GM18868 (cell line): ENCODE data around the gene CNIH3.

ENCODE experiments used
- ATAC-seq: cut with Tn5 transposase; IDR thresholded peaks from one replicate; pipeline ENCODE4 v1.9.1; 2021; ENCODE audit warnings: mild to moderate bottlenecking, moderate library complexity; ENCODE audit not compliant: unreplicated experiment

The CNIH3 gene

DNA sequence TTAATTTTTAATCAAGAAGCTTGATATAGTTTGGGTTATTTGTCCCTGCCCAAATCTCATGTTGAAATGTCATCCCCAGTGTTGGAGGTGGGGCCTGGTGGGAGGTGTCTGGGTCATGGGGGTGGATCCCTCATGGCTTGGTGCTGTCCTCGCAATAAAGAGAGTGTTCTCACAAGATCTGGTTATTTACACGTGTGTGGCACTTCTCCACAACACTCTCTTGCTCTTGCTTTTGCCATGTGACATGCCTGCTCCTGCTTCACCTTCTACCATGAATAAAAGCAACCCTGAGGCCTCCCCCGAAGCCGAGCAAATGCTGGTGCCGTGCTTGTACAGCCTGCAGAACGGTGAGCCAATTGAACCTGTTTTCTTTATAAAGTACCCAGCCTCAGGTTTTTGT, 2.6 kb upstream of the CNIH3 start:
- ATAC-seq = no peak

GRCh38 chr1:224616756-224617409, 766 bp downstream of the CNIH3 start:
- no peak for ATAC-seq

GRCh38 chr1:224617410-224618355, 1.6 kb downstream of the CNIH3 start:
- no peak for ATAC-seq

DNA sequence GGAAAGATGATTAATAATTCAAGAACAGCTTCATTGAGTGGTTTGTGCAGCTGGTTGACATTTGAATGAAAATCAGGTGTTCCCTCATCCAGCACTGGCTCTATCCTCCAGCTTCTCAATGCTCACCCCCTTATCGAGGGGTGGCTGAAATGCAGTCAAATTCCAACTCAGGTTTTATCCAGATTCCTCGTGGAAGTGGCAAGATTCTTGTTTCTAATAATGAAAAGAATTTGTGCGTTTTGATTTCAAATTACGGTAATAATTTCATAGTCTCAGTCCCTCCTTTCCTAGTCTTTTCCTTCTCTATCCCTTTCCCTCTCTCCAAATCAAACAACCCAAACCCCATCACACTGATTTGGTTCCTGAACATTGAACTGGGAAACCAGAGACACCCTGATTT, 3.1 kb downstream of the CNIH3 start:
- no peak for ATAC-seq

DNA sequence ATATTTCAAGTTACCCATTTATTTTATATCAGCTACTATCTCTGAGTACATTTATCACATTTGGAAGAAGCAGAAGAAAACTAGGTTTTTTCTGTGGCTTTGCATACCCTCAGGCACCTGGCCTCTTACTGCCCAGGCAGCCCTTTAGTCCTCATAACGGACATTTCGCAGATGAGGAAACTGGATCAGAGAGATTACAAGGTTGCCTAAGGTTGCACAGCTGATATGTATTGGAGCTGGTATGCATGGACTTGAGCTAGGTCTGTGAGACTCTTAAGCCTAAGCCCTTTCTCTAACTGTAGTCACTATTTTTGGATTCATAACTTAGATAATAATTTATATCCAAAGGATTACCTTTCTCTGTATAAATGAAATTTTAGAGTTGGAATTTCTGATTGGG, 4.0 kb downstream of the CNIH3 start:
- ATAC-seq = no peak

DNA sequence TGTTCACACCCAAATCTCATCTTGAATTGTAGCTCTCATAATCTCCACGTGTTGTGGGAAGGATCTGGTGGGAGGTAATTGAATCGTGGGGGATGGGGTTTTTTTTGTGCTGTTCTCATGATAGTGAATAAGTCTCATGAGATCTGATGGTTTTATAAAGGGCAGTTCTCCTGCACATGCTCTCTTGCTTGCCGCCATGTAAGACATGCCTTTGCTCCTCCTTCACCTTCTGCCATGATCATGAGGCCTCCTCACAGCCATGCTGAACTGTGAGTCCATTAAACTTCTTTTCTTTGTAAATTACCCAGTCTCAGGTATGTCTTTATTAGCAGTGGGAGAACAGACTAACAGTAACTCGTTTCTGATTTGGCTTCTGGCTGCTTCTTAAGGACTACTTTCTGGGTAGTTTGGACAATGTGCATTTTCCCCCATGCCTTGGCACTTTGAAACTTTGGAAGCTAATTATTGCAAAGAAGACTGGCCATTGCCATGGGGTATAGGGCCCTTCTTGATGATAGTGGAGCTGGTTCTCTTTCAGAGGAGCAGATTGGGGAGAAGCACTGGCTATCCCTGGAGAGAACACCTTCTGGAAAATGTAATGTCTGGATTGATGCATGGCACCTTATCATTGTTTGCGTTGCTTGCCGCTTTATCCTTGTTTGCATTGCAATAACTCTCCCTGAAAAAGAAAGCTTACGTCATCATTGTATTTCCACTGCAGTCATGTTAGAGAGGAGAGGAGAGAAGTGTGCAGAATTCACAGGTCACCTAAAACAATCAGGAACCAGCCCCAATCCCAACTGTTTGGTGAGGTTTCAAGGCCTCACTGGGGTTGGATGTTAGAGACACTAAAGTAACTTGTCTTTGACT, 5.9 kb downstream of the CNIH3 start:
- ATAC-seq = no peak

DNA sequence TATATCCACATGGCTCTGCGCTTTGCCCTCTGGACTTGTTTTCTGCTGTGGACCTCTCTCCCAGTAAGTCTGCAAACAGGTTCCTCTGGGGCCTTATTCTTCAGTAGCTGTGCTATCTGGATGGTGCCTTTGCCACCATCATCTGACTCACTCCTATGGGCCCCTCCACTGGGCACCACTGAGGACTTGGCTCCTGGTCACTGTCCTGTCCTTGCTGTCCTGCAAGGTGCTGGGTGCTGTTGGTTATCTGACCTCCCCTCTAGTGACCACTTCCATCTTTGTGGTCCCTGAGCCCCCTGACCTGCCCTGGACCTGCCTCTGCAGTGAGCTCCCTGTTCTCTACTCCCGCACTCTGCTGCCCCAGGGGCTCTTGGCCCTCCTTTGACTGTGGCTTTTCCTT, 6.7 kb downstream of the CNIH3 start:
- ATAC-seq = no peak

- no peak for ATAC-seq
These were observed 7.2 kb downstream of the CNIH3 start for GRCh38 chr1:224623310-224623714.

DNA sequence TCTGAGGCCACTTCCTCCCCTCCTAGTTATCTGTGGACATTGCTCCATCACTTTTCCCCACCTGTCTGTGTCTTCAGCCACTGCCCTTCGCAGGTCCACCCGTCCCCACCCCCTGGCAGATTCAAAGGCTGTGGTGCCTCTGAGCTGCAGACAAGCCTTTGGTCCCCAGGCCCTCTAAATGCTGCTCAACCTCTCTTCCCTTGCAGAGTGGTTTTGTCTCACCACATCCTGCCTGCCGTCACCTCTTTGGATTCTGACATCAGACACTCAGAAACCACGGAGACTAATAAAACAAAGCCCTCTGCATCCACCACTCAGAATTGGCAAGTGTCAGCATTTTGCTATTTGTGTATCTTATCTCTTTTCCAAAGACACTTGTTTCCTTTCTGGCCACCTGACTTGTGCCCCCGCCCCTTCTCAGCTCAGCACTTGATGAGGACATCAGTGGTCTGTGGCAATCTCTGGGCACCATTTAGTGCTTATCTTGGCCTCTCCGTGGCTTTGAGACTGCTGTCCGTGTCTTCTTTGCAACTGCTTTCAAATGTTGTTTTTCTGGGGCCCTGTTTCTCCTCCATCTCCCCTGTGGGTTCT, 7.7 kb downstream of the CNIH3 start:
- peak; percentile 82 for ATAC-seq

DNA sequence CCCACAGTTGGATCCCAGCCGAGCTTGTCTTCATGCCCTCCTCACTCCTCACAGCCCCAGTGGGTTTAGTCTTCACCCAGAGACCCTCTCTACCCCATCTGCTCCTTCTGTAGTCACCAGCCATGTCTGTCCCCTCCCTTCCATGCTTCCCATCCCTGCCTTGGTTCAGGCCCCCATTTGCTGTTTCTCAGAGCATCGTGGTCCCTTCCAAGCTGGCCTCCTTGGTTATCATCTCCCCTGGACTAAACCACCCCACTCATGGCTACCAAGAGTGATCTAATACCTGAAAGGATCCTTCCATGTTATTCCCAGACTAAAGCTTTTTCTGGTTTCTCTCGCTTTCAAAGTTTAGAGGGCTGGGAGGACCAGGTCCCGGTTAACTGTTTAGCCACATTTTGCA, 8.3 kb downstream of the CNIH3 start:
- no peak for ATAC-seq

- ATAC-seq = no peak
These were observed 9.9 kb downstream of the CNIH3 start for GRCh38 chr1:224626042-224626441.

GRCh38 chr1:224629965-224630364, 13.8 kb downstream of the CNIH3 start:
- no peak for ATAC-seq

GRCh38 chr1:224631462-224632115, 15.5 kb downstream of the CNIH3 start:
- no peak for ATAC-seq

DNA sequence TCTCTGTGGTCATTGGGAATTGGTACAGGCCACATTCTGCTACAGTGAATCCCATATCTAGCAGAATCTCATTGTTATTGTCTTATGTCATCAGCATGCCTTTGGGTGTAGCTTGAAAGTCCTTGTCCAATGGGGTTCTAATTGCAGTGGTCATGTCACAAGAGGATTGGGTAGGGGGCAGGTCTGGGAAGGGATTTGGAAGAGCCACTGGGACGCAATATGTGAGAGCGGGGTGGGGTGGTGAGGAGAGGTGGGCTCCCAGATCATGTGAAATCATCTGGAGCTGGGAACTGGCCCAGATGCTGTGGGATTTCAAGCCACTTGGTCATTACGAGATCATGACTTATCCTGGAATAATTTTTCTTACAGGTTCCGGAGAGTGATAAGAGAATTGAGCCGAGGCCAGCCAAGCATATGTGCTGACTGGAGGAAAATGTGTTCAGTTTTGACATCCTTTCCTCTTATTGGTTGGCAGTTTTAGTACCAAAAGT, 16.3 kb downstream of the CNIH3 start:
- no peak for ATAC-seq

DNA sequence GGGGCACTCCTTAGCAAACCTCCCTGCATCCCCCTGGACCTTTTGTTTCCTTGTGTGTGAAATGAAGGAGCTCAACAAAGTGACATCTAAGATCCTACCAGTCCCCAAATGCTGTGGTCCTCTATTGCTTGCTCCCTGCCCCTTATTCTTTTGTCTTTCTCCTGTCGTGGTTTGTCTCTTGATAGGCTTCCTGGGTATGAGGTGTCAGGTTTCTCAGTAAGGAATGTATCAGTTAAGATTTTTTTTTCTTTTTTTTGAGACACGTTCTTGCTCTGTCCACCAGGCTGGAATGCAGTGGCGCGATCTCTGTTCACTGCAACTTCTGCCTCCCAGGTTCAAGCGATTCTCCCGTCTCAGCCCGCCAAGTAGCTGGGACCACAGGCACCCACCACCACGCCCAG, 16.8 kb downstream of the CNIH3 start:
- no peak for ATAC-seq

DNA sequence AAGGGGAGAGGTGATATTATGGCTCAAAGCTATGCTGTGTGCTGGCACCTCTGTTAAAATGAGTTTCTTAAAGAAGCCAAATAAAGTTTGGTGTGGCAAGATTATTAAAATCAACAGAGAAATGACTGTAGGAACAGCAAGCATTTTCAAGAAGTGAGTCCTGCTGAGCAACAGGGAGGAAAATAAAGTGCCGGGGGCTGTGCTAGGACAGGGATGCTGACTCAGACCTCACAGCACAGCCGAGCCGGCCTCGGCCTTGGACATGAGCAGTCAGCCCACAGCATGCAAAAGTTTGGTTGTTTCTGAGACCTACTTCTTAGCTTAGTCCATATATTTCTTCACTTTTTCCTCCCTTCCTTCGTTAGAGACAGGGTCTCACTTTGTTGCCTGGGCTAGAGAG, 19.2 kb downstream of the CNIH3 start:
- no peak for ATAC-seq

GRCh38 chr1:224637515-224637914, 21.4 kb downstream of the CNIH3 start:
- no peak for ATAC-seq

DNA sequence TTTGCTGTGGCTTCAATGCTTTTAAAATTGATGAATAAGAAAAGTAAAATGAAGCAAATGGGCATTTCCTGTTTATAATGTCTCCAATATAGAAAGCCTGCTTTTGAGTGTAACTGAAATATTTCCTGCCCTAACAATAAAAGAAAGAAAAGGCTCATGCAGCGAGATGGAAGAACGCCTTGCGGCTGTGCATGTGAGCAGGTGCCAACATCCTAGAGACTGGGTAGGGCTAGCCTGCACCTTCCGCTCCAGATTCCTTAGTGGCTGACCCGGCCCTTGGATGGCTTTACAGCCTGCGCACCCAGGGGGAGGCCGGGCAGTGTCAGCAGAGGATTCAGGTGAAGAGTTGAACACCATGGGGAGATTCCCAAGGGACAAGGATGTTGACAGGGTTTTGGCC, 21.8 kb downstream of the CNIH3 start:
- ATAC-seq = no peak

DNA sequence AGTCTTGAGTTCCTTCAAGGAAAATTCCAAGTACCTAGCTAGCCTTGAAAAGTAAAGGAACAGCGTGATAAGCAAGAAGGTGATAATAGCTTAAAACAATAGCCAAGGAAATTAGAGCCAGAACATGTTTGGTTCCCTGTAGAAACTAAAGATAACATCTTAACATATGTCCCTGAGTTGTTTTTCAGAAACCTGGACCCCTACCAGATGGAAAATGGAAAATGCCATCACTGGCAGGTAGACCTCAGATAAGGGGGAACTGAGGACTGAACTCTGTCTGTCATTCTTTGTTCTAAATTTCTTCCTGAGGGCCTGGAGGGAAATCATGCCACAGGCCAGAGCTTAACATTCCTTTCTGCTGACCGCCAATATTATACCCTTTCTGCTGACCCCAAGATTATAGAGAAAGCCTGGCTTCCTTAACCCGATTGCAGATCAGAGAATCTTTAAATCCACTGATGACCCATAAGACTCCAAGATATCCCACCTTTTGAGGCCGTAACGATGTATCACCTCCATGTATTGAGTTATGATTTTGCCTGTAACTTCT, 23.4 kb downstream of the CNIH3 start:
- no peak for ATAC-seq

DNA sequence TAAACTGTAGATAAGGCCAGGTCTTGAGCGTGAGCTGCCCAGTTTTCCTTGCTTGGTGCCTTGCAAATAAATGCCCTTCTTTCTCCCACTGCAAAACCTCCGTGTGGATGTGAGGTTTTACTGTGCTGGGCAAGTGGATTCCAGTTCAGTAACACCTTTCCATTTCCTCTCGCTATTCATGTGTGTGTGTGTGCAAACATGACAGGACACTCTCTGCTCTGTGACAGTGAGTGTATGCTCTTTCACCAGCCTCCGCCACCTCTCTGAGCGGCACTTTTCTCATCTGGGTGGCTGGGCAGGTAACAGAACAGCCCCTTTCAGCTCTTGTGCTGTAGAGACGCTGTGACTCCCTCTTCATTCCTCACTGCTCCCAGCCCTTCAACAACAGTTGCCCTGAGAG, 23.9 kb downstream of the CNIH3 start:
- no peak for ATAC-seq
